IPS-18c (cell line): ENCODE results near the gene SYPL2.
"Not testable (repeated sequence)": the region's sequence is repeated elsewhere in the genome, so short reads cannot be mapped to it uniquely, and the experiment has no call there.

Source experiments
- H3K4me3 ChIP-seq: 2 replicates; pipeline ENCODE4 v1.7.0; 2013; ENCODE audit warnings: low read depth, mild to moderate bottlenecking, low read length, moderate library complexity; ENCODE audit not compliant: insufficient read depth
- H3K9me3 ChIP-seq: one replicate; pipeline ENCODE4 v1.6.1; 2013; ENCODE audit warnings: mild to moderate bottlenecking, low read length, moderate library complexity; ENCODE audit not compliant: control insufficient read depth, insufficient read depth

The SYPL2 gene

DNA sequence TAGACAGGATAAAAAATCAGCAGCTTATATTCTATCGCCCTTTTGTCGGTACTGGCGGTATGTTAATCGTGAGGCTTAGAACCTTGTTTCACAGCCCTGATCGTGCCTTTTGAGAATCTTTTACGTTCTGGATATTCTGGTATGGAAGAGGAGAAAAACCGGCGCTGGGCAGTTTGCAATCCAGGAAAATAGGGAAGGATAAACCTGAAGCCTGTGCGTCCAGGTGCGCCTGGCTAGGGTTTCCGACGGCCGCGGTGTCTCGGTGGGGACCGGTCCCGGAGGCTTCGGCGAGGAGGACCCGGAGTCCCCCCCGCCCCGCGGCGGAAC lies 258 bp upstream of the SYPL2 start:
- H3K9me3 ChIP-seq: peaks cover 2% of the 10 kb centered on the region
- H3K4me3 ChIP-seq: peak overlapping the region; percentile 79

DNA sequence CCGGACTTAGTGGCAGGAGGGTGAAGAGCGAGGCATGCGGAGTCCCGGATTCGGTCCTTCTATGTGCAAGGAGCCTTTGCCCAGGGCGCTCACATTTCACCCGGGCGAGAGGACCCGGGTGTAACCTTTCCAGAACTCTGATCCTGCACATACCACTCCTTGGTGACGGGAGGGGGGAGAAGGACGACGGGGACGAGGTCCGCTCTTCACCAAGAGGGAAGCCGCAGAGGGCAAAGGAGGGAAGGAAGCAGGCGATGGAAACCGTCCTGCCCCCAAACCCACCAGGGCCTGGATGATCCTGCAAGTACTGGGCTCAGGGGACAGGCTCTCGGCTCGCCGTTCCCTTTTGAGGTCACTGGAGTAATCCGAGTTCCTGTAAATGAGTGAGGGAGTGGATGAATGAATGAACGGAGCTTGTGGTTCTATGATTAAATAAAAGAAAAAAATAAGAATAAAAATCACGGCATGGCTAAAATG lies 993 bp downstream of the SYPL2 start:
- H3K4me3 ChIP-seq: peak overlapping the region; percentile 49

DNA sequence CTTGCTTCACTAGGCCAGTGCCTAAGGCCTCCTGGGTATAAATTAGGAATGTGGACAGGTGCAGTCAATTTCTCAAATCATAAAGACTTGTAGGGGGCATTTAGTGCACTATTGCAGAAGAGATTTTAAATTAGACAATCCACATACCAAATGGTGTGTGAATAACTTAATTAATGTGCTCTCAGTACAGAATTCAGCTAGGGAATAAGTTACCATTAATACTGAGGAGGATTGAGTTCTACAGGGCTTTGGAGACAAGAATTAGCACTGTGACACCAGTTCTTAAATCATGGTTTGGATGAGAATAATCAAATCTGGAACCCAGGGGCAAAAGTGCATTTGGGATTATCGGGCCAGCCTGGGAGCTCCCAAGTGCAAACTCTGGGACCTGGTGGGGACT lies 1.7 kb downstream of the SYPL2 start:
- no peak overlapping the region for H3K4me3 ChIP-seq
- peaks cover 2% of the 10 kb centered on the region for H3K9me3 ChIP-seq

More for the DNA sequence above, 993 bp downstream of the SYPL2 start:
- H3K9me3 ChIP-seq: peaks cover 2% of the 10 kb centered on the region

DNA sequence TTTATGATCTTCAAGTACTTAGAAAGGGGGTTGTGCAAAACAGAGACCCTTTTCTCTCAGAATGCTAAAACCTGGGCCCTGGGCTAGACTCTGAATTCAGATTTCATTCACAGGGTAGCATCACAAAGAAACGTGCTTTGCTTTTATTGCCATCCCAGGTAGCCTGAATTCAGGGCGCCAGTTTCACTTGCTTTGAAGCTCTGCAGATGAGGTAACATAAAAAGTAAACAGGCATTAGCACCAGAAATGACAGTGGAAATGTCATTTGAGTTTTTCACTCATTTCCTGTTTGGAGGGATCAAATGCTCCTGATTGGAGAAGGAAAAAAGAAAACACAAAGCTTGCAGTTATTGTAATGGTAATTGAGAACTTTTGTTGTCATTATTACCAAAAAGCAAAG lies 2.6 kb downstream of the SYPL2 start:
- peaks cover 2% of the 10 kb centered on the region for H3K9me3 ChIP-seq
- no peak overlapping the region for H3K4me3 ChIP-seq

DNA sequence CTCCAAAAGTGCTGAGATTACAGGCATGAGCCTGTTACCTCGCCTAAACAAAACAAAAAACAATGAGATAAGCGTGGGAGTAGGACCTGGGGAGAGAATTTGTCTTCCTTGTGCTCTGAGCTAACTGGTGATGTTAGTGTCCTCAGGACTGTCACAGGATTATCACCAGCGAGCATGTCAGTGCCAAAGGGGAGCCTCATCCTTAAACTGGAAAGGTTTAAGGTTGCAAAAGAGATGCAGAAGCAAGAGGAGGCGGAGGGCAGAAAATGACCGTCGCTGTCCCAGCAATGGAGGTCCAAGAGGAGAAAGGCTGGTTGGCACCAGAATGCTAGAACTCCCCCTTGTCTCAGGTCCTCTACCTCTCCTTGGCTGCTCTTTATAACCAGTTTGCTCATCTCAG lies 3.9 kb downstream of the SYPL2 start:
- H3K9me3 ChIP-seq: peaks cover 2% of the 10 kb centered on the region

DNA sequence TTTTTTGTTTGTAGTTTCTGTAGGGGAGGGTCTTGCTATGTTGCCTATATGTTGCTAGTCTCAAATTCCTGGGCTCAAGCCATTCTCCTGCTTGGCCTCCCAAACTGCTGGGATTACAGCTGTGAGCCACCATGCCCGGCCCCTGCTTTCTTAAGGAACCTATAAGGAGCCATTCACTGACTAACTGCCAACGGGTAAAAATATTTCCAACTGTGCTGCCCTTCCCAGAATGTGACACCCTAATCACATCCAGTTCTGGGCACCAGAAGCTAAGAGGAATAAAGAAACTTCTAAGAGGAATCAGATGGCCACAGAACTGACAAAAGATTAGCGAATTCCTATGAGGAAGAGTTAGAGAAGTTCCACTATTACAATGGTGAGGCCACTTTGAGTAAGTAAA lies 6.4 kb downstream of the SYPL2 start:
- H3K9me3 ChIP-seq: no peaks in the 10 kb centered on the region
- H3K4me3 ChIP-seq: no peak overlapping the region

More for the DNA sequence above, 3.9 kb downstream of the SYPL2 start:
- no peak overlapping the region for H3K4me3 ChIP-seq

DNA sequence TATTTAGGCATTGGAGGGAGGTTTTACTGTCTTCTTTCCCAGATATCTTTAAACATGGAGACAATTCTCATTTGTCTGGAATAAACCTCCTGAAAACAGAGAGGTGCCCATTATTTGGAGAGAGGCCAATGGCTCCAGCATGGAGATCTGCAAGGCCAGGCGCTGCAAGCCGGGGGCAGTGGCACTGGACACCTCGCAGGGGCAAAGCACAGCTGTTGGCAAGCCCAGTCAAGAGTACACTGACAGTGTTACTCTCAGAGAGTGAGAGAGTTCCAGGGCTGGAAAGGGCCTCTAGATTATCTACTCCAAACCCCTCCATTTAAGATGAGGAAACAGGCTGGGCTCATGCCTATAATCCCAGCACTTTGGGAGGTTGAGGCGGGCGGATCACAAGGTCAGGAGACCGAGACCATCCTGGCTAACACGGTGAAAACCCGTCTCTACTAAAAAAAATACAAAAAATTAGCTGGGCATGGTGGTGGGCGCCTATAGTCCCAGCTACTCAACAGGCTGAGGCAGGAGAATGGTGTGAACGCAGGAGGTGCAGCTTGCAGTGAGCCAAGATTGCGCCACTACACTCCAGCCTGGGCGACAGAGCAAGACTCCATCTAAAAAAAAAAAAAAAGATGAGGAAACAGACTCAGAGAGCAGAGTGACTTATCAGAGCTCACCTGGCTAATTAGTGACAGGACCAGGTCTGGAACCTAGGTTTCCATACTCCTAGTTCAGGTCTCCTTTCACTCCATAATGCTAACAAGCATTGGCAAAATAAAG lies 7.1 kb downstream of the SYPL2 start:
- not testable (repeated sequence) for H3K9me3 ChIP-seq, H3K4me3 ChIP-seq

DNA sequence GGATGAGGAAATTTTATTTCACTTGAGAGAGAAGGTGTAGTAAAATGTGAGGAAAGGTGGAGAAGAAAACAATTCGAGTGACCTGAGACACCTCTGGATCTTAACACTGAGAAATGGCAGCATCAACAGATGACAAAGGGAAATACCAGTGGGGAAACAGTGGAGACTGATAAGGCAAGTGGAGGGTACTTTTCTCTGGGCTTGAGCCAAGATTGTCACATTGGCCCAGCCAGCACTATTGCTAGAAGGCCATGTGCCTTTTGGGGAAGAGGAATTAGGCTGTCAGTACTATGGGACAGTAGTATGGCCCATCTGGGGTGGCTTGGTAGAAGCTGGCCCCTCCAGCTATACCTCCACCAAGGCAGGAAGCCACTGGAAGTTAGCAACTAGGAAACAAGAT lies 8.4 kb downstream of the SYPL2 start:
- no peak overlapping the region for H3K4me3 ChIP-seq
- no peaks in the 10 kb centered on the region for H3K9me3 ChIP-seq

DNA sequence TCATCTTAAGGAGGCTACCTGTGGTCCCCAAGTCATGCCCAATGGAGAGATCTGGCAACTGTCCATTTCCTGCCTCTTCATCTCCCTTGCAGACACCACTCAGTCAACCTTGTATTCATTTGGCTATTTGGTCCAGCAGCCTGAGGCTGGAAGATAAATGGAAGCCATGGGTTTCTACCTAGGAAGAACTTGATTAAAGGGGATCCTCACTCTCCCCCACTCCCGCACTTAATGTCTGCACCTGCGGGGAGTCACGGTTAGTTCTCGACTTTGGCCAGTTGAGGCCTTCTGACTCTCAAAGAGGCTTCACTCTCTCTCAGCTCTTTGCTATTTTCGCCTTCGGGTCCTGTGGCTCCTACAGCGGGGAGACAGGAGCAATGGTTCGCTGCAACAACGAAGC lies 8.9 kb downstream of the SYPL2 start:
- Histone ChIP-seq H3K9me3 (no peaks in the 10 kb centered on the region), H3K4me3 (no peak overlapping the region)

DNA sequence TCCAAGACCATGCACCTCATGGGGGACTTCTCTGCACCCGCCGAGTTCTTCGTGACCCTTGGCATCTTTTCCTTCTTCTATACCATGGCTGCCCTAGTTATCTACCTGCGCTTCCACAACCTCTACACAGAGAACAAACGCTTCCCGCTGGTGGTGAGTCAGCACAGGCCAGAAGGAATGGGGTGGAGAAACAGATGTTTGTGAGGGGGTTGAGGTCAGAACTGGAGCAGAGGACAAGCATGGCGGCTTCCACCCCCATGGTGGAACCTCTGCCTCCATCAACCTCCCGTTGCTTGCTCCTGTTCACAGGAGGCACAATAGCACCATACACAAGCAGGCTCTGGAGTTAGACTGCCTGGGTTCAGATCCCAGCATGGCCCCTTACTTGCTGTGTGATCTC lies 10.5 kb downstream of the SYPL2 start:
- no peaks in the 10 kb centered on the region for H3K9me3 ChIP-seq
- H3K4me3 ChIP-seq: no peak overlapping the region

DNA sequence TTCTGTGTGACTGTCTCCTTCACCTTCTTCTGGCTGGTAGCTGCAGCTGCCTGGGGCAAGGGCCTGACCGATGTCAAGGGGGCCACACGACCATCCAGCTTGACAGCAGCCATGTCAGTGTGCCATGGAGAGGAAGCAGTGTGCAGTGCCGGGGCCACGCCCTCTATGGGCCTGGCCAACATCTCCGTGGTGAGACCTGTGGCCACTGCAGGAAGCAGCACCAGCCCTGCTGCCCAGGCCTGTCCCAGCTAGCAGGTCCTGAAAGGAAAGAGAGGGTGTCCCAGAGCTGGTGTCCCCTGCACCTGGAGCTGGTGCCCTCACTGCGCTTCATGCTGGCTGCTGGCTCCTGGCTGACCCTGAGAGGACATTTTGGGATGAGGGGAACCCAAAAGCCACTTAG lies 11.5 kb downstream of the SYPL2 start:
- Histone ChIP-seq H3K9me3 (no peaks in the 10 kb centered on the region), H3K4me3 (no peak overlapping the region)

DNA sequence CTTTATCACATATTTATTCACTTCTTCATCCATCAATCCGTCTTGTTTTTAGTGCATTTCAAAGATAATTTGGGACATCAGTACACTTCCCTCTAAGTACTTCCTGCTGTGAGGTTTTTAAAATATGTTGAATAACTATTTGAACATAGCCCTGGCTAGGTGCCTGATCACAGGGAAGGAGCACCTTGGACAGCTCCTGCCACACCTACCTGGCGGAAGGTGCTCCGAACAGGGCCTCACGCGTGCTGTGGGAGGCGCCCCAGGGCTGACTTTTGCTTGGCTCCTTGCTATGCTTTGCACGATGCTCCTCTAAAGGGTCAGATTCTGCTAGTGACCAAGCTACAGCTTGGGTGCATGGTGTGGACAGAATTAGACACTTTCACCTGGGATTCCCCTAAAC lies 12.5 kb downstream of the SYPL2 start:
- Histone ChIP-seq H3K9me3 (peaks cover 2% of the 10 kb centered on the region), H3K4me3 (no peak overlapping the region)

DNA sequence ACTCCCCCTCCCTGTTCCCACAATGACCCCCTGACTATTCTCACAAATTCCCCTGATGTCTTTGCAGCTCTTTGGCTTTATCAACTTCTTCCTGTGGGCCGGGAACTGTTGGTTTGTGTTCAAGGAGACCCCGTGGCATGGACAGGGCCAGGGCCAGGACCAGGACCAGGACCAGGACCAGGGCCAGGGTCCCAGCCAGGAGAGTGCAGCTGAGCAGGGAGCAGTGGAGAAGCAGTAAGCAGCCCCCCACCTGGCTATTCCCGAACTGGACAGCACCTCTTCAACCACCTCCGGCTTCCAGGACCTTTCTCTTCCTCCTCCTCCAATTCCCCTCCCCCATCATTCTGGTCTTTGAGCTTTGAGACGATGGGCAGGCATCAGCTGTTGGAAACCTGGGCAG lies 13.0 kb downstream of the SYPL2 start:
- Histone ChIP-seq H3K9me3 (peaks cover 2% of the 10 kb centered on the region), H3K4me3 (no peak overlapping the region)

DNA sequence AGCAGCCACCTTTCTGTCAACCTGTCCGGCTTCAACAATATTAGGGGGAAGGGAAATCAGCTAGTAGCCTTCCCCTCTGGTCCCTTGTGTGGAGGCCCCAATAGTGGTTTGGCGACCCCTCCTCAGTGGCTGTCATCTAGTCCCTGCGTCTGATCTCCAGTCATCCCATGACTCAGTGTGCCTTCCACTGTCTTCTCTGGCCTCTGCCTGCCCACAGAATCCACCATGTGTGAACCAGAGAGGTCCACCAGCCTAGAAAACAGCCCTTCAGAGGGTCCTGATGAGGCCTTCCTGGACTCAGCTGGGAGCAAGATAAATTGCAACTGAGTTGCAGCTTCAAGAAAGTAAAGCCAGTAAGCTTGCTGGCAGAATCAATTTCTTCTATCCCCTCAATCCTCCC lies 13.6 kb downstream of the SYPL2 start:
- H3K4me3 ChIP-seq: no peak overlapping the region
- peaks cover 2% of the 10 kb centered on the region for H3K9me3 ChIP-seq

DNA sequence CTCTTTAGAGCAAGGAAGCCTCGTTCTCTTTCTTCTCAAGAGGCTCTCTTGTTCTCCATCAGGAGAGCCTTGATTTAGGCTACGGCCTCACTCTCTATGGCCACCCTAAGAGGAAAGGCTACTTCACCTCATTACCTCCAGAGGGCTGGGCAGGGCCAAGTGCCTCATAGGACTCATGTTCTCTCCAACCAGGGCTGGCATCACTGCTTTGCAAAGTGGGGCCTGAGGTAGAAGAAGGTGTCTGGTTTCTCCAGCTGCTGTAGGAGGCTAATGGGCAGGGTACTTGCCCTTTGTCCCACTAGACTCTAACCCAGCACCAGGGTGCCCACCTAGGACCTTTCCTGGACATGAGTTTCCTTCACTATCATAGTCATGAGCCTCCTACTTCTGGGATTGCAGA lies 15.3 kb downstream of the SYPL2 start:
- Histone ChIP-seq H3K4me3 (no peak overlapping the region), H3K9me3 (peaks cover 2% of the 10 kb centered on the region)

DNA sequence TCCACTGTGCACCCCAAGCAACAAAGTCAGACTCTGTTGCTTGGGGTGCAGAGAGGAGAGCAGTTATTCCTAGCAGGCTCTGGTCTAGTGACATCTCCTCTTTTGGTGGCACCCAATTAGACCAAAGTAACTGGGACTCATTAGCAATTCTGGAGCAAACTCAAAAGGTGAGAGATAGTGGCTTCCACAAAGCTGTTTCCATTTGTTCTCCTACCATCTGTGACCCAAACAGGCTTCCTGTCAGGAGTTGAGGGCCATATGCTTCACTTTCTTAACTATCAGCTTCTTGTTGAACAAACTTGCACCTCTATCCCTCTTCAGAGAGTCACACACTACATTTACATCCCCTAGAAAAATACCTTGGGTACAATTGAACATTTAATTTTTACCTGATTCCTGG lies 15.9 kb downstream of the SYPL2 start:
- H3K9me3 ChIP-seq: peaks cover 2% of the 10 kb centered on the region

DNA sequence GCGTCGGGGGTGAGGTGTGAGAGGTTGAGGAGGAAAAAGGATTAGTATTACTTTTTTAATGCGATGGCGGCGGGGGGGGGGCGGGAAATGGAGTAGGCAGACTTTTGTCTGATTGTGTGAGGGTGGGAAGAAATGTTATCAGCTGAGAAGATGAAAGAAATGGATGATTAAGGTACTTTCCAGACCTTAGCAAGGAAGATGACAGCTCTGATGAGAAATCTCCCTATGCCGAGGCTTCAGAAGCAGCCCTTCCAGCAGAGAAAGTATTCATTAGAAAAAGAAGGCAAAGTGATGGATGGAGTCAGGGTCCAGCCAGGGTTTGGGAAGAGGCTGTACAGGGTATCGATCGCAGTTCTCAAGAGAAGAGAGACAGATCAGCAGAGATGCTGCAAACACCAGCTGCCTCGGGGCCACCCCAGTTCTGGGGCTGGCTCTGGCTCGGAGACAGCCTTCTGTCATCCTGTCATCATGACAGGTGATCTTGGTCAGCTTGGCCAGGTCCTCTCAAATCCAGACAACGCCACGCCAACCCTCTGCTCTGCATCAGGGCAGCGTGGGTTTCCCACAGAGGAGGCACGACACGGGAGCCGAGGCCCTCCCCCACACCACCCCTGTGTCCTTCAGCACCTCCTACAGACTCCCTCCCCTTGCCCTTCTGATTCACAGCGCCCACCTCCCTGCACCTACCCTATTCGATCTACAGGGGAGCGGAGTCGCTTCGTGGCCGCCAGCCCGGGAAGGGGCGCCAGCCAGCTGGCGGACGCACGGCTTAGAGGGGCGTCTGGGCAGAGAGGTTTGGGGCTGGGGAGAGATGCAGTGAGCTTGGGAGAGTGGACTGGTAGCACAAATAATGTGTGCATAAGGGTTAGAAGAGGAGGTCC lies 16.7 kb downstream of the SYPL2 start:
- Histone ChIP-seq H3K4me3 (peak overlapping the region; percentile 83), H3K9me3 (peaks cover 2% of the 10 kb centered on the region)

More for the DNA sequence above, 15.9 kb downstream of the SYPL2 start:
- no peak overlapping the region for H3K4me3 ChIP-seq
